ENCODE results near the gene AVPR2.
A peak's percentile ranks its signal among the peaks of the same experiment; 100 is the strongest.

The AVPR2 gene

DNA sequence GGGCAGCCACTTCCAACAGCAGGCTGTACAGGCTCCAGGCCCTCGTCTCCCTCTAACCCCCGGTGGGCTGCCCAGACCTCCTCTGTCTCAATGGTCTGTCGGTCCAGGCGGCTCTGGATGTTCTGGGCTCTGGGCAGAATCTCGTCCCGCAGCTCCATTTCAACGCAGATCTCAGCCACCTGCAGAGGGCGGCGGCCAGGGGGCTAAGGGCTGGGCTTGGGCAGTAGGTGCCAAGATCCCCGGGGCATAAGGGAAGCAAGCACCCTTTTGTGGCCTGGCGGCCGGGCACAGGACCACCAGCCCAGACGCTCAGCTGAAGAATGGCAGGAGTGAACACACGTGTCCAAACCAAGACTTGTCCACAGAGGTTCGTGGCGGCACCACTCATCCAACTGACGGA lies 9.2 kb downstream of the AVPR2 start:
- DNase-seq (ENCODE audit: low spot score) = no peak

DNA sequence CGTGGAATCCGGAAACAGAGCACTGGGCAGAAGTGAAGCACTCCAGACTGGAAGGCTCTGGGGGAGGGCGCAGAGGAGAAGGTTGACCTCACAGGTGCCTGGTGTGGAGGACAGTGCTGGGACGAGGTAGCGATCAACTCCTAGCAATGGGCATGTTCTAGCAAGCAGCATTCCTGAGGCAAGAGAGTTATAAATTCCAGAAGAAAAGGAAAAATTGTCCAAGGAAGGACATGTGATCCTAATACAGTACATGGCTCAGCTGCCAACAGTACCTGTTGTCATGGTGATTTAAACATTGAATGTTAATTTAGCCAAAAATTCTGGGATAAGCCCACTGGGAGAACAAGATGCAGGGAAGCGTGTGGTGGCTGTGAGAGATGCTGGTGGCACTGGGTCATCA lies 13.4 kb downstream of the AVPR2 start:
- DNase-seq (ENCODE audit: low spot score) = no peak

DNA sequence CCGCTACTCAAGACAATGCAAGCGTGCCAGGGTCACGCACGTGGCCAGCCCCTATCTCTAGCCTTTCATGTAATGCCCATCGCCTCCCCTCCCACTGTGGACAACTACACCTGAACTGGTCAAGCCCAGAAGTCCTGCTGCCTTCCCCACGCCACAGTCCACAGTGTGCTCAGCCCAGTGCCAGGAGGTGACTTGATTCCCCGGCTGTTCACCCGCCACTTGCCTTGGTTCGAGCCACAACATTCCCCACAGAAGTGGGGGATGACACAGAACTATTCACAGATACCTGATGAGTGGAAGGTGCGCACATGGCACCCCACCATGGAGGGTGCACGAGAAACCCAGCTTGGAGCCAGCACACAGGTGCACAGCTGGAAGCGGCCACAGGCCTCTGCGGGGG lies 14.8 kb downstream of the AVPR2 start:
- no peak for DNase-seq (ENCODE audit: low spot score)

DNA sequence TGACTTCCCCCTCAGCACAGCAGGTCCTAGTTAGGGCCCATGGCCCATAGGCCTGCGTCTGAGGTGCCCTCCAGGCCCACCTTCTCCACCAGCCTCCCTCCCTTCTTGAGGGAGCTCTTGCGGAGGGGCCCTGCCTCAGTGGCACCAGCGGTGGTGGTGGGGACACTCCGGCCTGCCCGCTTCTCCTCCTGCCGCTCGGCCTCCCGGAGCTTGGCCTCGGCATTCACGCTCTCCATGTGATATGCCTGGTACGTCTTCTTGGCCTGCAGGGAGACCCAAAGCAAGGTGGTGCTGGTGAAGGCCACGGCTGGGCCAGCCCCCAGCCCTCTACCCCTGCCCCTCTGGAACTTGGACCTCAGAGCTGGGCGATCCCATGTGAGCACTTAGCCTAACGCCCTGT lies 16.1 kb downstream of the AVPR2 start:
- DNase-seq (ENCODE audit: low spot score) = no peak

DNA sequence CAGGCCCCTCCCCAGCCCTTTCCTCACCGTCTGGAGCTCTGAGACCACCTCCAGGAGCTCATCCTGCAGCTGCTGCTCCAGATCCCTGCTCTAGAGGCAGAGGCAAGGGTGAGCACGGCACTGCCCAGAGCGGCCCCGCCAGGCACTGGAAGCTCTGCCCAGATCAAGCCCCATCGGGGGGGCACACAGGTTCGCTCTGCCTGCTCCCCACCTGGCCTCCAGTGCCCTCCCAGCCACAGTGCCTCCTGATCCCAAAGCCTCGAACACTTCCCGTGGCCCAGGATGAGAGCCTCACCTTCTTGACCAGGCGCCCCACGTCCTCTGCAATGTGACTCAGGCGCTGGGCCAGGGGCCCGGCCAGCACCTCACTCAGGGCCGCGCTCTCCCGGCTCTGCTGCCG lies 16.6 kb downstream of the AVPR2 start:
- DNase-seq (ENCODE audit: low spot score) = no peak

DNA sequence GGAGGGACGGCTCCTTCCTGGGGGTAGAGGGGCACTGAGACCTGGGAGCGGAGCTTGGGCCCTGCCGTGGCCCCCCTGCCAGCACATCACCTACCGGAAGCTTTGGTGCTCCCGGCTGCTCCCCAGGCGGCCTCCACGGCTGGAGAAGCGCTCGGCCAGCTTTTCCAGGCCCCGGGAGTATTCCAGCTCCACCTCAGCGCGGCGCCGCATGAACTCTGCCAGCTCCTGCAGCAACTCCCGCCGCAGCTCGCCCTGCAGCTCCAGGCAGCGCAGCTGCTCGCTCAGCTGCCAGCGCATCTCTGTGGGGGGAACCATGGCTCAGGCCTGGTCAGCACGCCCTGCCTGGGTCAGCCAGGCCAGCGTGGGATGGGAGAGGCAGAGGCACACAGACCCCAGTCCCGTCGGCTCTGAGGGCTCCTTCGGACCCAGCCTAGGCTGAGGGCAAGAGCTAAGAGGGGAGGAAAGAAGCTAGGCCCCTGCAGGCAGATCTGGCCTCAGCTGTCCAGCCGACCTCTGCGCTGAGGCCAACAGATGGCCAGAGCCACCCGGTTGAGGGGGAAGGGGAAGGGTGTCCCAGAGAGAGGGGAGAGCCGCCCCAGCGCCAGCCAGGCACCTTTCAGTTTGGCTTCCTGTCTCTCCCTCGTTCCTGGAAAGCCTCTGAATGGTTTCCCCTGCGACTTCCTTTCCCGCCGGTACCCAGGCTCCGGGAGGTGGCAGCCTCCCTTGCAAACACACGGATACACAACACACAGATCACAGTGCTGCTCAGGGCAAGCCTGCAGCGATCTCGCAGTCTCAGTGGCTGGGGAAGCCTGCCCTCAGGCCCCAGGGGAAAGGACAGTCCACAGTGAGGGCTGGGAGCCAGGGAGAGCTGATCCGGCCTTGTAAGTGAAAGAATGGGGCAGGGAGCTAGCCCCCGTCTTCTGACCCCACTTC lies 17.3 kb downstream of the AVPR2 start:
- DNase-seq (ENCODE audit: low spot score) = no peak

DNA sequence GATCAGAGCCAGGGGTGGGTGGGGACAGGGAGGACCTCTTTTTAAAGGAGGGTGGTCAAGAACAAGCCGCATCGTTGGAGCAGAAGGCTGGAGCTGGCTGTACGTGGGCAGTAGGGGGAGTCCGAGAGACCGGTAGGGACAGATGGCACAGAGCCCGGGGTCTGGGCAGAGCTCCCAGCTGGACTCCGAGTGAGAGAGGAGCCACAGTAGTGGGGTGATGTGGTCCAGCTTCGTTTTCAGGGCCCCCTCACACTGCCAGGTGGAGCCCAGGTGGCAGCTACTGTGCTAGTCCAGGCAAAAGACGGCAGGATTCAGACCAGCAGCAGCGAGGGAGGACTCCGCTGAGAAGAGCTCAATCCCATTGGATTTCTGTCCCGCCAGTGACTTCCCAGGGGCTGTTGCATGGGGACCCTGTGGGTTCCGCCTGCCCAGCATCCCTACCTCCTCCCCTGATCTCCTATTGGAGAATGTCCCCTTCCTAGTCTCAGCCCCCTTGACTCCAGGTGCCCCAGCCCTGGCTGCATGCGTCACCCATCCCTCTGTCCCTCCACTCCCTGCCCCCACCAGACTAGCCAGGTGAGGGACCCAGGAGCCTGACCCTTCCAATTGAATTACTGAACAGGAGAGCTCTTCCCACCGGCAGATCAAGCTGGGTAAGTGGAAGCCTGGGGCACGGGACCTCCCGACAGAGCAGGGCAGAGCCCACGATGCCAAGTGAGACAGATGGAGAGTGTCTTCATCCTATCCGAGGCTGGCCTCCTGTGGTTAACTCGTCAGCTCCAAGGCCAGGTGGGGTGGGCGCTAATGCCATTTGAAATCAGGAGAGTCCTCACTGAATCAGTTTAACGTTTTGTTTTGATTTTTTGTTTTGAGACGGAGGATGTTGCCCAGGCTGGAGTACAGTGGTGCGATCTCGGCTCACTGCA lies 18.7 kb downstream of the AVPR2 start:
- no peak for DNase-seq (ENCODE audit: low spot score)

DNA sequence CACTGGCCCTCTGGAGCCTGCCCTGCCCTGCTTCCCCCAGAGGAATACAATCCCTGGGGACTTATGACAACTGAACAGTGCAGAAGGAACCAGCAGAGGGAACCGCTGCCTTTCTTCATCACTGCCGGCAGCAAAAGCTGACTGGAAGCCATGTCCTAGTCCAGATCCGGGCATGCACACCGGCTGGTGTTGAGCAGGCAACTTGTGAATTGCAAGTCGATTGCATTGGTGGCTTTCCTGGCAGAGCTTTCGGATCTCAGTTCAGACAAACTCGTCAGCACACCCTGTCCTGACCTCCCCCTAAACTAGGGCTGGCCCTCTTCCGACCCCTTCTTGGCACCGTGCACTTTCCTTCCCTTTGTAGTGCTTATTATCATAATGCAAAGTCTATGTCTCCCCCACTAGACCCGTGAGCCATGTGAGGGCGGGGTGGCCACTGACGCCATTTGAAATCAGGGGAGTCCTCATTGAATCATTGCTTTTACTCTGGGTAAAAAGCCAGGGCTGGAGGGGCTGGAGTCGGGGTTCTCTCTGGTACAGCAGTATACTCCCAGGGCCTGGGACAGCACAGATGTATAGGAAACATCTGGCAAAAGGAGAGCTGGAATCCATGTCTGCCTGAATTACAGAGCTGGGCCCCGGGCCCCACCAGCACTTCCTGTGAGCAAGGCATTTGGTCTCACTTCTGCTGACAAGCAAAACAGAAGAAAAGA lies 19.8 kb downstream of the AVPR2 start:
- no peak for DNase-seq (ENCODE audit: low spot score)

DNA sequence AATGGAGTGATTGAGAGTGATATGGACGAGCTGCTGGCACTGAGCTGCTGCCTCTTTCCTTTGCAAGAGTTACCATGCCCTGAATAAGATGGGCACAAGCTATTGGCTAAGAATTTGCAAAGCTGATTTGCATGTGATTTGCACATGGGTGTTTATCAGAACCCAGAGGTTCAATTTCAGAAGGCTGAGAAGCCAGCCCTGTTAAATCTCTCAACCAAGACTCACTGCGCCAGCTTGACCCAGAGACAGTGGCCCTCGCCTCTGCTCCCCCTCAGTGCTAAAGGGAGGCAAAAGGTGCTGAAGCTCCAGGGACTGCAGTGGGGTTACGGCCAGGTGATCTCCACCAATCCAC lies 20.9 kb downstream of the AVPR2 start:
- no peak for DNase-seq (ENCODE audit: low spot score)

DNA sequence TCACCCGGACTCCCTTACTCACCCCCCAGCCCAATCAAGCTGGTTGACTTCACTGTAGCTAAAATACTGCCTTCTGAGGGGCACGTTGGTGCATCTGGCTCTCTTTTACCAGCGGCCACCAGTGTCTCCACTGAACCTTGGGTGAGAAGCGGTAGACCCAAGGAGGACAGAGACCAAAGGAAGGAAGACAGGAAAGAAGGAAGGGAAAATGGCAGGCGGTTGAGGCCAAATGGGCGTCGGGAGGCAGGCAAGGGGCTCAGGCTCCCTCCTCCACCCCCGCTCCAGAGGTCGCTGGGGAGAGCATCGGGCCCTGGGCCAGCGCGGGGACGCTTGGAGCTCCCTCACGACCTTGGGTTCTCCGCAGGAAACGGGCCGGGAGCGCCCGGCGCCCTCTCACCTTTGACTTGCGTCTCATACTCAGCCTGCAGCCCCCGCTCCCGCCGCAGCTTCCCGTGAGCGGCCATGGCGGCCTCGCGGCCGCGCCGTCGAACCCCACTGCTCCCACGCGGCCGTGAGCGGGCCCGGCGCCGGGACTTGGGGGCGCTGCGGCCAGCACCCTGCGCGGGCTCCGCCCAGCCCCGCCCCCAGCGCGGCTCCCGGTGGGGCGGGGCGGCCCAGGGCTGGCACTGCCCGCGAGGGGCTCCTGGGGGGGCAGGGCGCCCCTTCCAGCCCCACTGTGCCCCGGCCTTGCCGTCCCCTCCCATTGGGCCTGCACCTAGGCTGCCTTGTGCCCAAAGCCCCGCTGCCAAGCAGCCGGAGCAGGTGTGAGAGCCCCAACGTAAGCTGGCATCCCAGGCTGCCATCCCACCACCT lies 21.5 kb downstream of the AVPR2 start, which contains the start of gene ARHGAP4:
TSS of gene ARHGAP4 (minus strand) at position 526 of the 813 bp plus-strand sequence. CDS start at position 464, 62 bp downstream.
- no peak for DNase-seq (ENCODE audit: low spot score)

DNA sequence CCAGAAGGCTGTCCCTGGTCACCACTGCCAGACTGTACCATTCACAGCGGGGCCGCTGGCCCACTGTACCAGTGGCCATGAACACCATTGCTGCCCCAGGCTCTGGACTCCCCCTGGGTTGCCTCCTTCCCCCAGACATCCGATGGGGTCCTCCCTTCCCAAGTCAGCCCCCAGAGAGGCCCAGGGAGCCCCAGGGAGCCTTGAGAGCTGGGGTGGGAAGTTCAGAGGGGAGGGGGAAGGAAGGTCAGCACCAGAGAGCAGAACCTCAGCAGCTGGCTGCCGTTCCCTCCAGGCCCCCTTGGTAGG lies 22.0 kb downstream of the AVPR2 start:
- DNase-seq (ENCODE audit: low spot score) = no peak

DNA sequence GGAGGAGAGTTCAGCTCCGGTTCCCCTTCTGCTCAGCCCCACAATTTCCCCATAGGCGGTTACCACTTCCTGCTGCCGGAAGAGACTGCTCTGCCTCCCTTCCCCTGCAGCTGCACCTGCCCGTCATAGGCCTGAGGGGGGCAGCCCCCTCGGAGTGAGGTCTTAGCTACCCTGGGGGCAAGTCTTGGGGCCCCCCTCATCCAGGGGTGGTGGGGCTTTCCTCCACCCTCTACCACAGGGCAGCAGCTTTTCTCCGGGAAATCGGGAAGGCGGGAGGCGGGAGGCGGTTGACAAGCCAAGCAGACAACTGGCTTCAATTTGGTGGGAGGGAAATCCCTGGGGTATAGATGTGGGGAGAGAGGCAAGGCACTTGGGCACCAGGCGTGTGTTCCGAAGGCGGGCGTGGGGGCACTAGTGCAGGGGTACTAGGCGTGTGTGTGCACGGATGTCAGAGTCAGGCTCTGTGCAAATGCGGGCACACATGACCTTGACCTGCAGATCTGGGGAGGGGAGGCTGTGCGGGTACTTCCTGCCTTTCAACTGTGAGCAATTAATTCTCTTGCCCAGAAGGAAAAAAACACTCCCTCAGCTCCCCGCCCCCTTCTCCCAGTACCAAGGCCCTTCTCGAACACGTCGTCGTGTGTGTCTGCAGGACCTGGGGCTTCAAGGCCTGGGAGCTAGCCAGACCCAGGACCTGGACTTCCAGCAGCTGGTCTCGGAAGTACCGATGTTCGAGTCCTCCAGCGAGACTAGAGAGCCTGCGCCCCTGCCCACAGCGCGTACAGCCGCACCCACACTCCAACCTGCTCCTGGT lies 22.6 kb downstream of the AVPR2 start:
- no peak for DNase-seq (ENCODE audit: low spot score)

DNA sequence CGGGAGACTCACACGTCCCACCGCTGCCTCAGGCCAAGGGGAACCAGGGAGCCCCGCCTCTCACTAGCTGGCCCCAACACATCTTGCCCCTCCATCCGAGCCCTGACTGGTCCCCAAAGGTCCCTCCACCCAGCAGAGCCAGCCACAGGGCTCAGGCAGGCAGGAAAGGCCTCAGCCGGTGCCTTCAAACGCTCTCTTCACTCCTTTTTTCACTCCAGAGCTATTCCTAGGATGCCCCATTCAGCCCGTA lies 23.1 kb downstream of the AVPR2 start:
- no peak for DNase-seq (ENCODE audit: low spot score)

DNA sequence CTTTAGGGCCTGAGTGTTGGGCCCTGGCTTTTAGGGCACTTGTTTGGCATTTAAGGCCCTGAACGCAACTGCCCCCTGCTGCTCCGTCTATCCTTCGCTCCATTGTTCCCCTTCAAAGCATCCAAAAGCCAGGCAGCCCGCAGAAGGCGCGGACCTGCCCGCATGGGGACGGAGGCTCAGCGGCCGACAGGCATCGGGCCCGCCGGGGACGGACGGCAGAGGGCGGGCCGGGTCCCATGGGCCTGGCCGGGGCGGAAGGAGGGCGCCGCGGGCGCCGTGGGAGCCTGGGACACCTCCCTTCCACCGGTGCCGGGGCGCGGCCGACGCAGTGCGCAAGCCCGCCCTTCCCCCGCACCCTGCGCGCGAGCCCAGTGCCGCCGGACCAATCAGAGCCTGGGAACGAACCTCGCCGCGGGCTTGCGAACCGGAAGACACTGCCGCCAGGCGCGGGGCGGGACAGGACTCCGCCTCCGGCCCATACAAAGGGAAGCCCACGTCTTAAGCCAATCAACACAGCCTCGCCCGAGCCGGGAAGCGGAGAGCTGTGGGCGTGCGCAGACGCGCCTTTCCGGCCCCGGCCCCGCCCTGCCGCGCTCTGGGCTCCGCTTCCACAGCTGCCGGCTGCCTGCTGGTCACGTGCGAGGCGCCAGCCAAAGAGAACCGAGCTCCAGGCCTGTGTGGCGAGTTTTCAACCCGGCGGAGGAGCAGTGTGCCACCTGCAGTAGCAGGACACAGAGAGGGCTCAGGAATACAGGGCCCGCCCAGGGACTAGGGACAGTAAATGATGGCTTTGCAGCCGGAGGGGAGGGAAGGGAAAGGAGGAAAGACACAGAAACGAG lies 23.7 kb downstream of the AVPR2 start:
- peak; percentile 93 for DNase-seq (ENCODE audit: low spot score)

DNA sequence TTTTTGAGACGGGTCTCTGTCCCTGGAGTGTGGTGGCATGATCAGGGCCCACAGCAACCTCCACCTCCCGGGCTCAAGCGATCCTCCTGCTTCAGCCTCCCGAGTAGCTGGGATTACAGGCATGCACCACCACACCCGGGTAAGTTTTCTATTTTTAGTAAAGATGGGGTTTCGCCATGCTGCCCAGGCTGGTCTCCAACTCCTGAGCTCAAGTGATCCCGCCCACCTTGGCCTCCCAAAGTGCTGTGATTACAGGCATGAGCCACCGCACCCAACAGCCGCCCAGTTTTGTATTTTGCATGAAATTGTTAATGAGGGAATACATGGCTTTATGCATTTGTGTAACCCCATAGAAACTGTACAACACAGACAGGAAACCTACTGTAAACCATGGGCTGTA lies 24.4 kb downstream of the AVPR2 start:
- no peak for DNase-seq (ENCODE audit: low spot score)

DNA sequence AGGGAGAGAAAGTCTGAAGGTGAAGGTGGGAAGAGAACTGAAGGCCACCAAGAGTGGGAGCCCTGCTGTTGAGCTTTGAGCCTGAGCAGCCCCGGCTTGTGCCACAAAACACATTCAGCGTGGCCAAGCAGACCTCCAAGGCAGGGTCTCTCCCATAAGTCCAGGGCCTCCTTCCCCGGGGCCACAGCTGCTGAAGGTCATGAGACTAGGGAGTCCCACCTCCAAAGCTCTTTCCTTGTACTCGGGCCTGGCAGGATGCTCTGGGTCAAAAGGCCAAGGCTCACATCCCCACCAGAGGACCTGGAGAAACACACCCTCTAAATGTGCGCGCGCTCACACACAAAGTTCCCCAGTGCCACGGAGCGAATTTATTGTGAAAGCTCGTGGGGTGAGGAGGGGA lies 25.1 kb downstream of the AVPR2 start:
- no peak for DNase-seq (ENCODE audit: low spot score)

DNA sequence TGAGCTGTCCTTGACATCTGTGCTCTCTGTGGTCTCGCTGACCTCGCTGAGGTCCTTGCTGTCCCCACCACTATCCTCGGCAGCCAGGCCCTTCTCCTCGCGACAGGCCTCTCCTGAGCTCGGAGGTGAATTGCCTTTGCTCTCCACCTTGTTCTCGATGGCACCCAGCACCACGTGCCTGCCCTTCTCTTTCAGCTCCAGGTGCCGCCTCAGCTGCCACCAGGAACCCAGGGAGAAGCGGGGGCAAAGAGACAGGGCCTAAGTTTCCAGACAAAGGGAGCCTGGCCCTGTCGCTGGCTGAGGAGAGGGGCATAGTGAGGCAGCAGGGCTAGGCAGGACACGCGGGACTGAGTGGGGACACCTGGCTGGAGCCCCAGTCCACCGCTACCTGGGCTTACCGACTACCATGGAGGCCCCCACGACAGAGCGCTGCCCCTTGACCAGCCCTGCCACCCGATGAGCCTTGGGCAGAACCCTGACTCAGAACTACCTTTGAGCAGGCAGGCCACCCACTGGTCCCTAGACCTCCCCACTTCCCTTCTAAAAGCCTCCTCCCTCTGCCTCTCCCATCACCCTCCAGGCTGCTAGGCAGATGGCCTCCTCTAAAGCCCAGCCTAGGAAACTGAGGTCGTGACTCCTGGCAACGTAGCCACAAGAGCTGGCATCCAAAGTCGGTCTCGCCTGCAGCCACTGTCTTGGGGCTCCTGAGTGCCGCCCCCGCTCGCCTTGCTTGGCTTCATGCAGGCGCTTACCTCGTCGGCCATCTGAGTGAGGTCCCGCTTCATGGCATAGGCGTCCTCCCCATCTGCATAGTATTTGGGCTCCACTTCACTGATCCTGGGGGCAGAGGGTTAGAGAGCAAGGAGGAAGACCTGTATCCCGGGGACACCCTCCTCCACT lies 25.8 kb downstream of the AVPR2 start:
- no peak for DNase-seq (ENCODE audit: low spot score)

DNA sequence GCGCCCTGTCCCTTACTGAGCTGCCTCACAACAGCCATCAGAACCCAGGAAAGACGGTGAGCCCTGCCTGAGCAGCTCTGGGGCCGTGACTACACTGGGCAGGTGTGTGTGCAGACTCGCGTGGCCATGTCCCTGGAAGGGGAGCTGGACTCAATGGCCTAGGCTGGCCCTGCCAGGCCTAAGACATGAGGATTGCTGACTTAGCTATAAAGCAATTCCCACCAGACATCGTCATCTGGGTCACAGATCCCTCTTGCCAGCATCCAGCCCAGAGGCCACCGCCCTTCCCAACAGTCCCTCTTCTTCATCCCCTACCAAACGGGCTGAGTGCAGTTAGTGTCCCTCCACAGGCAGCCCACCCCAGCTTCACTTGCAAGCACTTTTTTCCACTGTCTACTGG lies 26.7 kb downstream of the AVPR2 start:
- no peak for DNase-seq (ENCODE audit: low spot score)

DNA sequence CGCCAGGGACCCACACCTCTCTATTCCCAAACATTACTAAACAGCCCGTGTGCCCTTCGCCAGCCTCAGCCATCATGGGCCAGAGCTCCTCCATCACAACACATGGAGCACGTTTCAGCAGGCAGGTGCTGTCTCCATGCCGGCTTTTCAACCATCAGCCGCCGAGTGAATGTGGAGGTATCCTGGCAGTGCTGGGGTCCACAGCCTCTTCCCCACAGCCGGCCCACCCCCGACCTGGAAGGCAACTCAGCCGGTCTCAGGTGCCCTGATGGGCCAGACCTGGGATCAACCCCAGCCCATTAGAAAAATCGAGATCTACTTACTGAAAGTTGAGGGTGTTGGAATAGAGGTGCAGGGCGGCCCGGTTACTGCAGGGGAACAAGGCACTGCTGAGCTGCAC lies 27.3 kb downstream of the AVPR2 start:
- no peak for DNase-seq (ENCODE audit: low spot score)
